ENCODE results near the gene EIF4G1. TPM values are rescaled to one million over a fixed set of nuclear protein-coding genes. Genes with fewer than 3 reads are reported as not detected.
A peak's percentile ranks its signal among the peaks of the same experiment; 100 is the strongest.

Gene EIF4G1
- total RNA-seq, 1 experiment from 2014 or later = 532 TPM

DNA sequence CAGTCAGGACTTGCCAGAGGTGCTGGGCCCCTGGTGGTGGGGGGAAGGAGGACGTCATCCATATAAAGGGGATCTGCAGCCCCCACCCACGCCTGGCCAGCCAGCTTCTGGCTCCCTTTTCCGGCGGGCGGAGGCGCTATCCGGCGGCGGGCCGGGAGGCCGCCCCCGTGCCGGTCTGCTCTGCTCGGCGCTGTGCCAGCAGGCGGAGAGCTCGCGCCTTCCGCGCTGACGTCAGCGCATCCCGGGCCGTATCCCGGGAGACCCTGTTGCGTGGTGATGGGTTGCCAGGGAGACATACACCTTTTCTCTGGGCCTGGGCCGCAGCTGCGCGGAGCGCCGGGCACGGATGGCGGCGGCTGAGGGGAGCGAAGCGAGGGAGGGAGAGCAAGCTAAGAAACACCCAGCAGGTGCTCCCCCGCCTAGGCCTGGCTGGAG lies 24.1 kb downstream of the EIF4G1 start:
- Histone ChIP-seq H2BK120ac (ENCODE audit: low read depth, low read length, poor library complexity, severe bottlenecking) (no peak overlapping the region), H3K9me3 (ENCODE audit: control insufficient read depth, low read depth, low read length) (no peaks in the 10 kb centered on the region), H2AFZ (ENCODE audit: low read length) (no peak overlapping the region), H2BK15ac (ENCODE audit: low read depth, low read length) (no peak overlapping the region), H2BK20ac (ENCODE audit: low read depth, low read length, poor library complexity, severe bottlenecking) (no peak overlapping the region), H3T11ph (ENCODE audit: low read length) (no peak overlapping the region), H4K20me1 (ENCODE audit: control insufficient read depth, insufficient read depth, insufficient read length) (peaks cover 4% of the 10 kb centered on the region), H2AK5ac (ENCODE audit: insufficient read length, low read length) (no peak overlapping the region), H2BK12ac (ENCODE audit: insufficient read length, low read depth, low read length) (no peak overlapping the region), H3K23ac (ENCODE audit: insufficient read length, low read depth, low read length) (no peak overlapping the region), H3K18ac (ENCODE audit: insufficient read length, low read depth, low read length) (peak overlapping the region; percentile 75), H3K79me2 (ENCODE audit: insufficient read depth, low read length) (no peaks in the 10 kb centered on the region), H2BK5ac (ENCODE audit: insufficient read length, low read length) (no peak overlapping the region), H3K56ac (ENCODE audit: insufficient read length, low read depth, low read length) (no peak overlapping the region), H4K91ac (ENCODE audit: insufficient read length, low read depth, low read length) (no peak overlapping the region), H3K4me2 (ENCODE audit: insufficient read depth, insufficient read length, low read length) (no peak overlapping the region), H3K4me1 (ENCODE audit: insufficient read depth, low read length) (no peaks in the 10 kb centered on the region), H3K79me1 (ENCODE audit: insufficient read depth, low read depth, low read length, poor library complexity, severe bottlenecking) (no peaks in the 10 kb centered on the region), H3K9ac (ENCODE audit: extremely low read depth, insufficient read length, low read length) (no peak overlapping the region), H4K8ac (replicated peaks; ENCODE audit: insufficient read length, low read depth, low read length) (no peak overlapping the region), H3K4ac (ENCODE audit: low read depth, low read length) (no peak overlapping the region), H3K23me2 (ENCODE audit: insufficient read length, low read depth, low read length, poor library complexity, severe bottlenecking) (peaks cover 10% of the 10 kb centered on the region), H3K27ac (ENCODE audit: insufficient read length, low read depth, low read length) (no peak overlapping the region), H3K27me3 (ENCODE audit: insufficient read depth, low read length) (no peaks in the 10 kb centered on the region), H3K14ac (ENCODE audit: insufficient read depth, low read length) (peak overlapping the region; percentile 18; the same call in 1 of the 2 replicates), H4K5ac (ENCODE audit: insufficient read length, low read depth, low read length) (no peak overlapping the region)
- H3K27me3 Mint-ChIP-seq (ENCODE audit: low read depth) = no peaks in the 10 kb centered on the region; the same call in 1 of the 2 replicates
- H3K4me3 Mint-ChIP-seq = peak overlapping the region in 1 of 2 experiments; percentile 63; a peak in 3 of 5 replicates
- TF ChIP-seq, protein P1, sequence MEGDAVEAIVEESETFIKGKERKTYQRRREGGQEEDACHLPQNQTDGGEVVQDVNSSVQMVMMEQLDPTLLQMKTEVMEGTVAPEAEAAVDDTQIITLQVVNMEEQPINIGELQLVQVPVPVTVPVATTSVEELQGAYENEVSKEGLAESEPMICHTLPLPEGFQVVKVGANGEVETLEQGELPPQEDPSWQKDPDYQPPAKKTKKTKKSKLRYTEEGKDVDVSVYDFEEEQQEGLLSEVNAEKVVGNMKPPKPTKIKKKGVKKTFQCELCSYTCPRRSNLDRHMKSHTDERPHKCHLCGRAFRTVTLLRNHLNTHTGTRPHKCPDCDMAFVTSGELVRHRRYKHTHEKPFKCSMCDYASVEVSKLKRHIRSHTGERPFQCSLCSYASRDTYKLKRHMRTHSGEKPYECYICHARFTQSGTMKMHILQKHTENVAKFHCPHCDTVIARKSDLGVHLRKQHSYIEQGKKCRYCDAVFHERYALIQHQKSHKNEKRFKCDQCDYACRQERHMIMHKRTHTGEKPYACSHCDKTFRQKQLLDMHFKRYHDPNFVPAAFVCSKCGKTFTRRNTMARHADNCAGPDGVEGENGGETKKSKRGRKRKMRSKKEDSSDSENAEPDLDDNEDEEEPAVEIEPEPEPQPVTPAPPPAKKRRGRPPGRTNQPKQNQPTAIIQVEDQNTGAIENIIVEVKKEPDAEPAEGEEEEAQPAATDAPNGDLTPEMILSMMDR (conservative IDR thresholded peaks at IDR 0.05) = peak; percentile 25; the same call in 1 of the 3 replicates
- peaks cover 20 to 42% (median 27%) of the 10 kb centered on the region in 3 experiments for H3K36me3 Mint-ChIP-seq (ENCODE audit: insufficient read depth in 1 of 3, low read depth in 3 of 3)
- peak overlapping the region in 2 of 3 experiments; percentile 6 to 90; a peak in 3 of 7 replicates for H3K27ac Mint-ChIP-seq
- H3K4me1 Mint-ChIP-seq = peaks cover 34 to 37% of the 10 kb centered on the region in 2 experiments
- H3K9me3 Mint-ChIP-seq = no peaks in the 10 kb centered on the region; a peak in 1 of 5 replicates
- peak; percentile 93 for DNase-seq
- no CpG with 5 or more reads among the region's 37 CpGs for WGBS (ENCODE audit: extremely low coverage, insufficient read length, low lambda C conversion rate)
